Activated T-cell treated with anti-CD3 and anti-CD28 coated beads, Interleukin-2, amount 50 U/mL, for 24 hours (primary cell): Measurements from ENCODE around the gene NEURL2.

Source experiments
- DNase-seq: peaks from one replicate; pipeline ENCODE4 v3.0.0-alpha.2; 2020
- H3K27ac Mint-ChIP-seq: 2 replicates; pipeline ENCODE4 v1.8.0; 2020; ENCODE audit warnings: mild to moderate bottlenecking, mixed read lengths
- H3K27me3 Mint-ChIP-seq: 2 replicates; pipeline ENCODE4 v1.8.0; 2020; ENCODE audit warnings: mixed read lengths
- H3K36me3 Mint-ChIP-seq: 2 replicates; pipeline ENCODE4 v1.8.0; 2020; ENCODE audit warnings: low read depth, mixed read lengths
- H3K4me1 Mint-ChIP-seq: 2 replicates; pipeline ENCODE4 v1.8.0; 2020; ENCODE audit warnings: low read depth, mixed read lengths
- H3K4me3 Mint-ChIP-seq: 2 replicates; pipeline ENCODE4 v1.8.0; 2020; ENCODE audit warnings: mild to moderate bottlenecking, moderate library complexity, mixed read lengths
- H3K9me3 Mint-ChIP-seq: 2 replicates; pipeline ENCODE4 v1.8.0; 2020; ENCODE audit warnings: mixed read lengths

Gene NEURL2

GRCh38 chr20:45925821-45926506 is 35.0 kb upstream of the NEURL2 start:
- Mint-ChIP-seq H3K27ac (no peak overlapping the region), H3K36me3 (no peaks in the 10 kb centered on the region), H3K4me1 (peaks cover 7% of the 10 kb centered on the region), H3K4me3 (no peak overlapping the region), H3K27me3 (no peaks in the 10 kb centered on the region), H3K9me3 (no peaks in the 10 kb centered on the region)
- no peak for DNase-seq

GRCh38 chr20:45924391-45925261 is 33.6 kb upstream of the NEURL2 start:
- Mint-ChIP-seq H3K9me3 (no peaks in the 10 kb centered on the region), H3K27ac (no peak overlapping the region), H3K36me3 (no peaks in the 10 kb centered on the region), H3K27me3 (peaks cover 5% of the 10 kb centered on the region), H3K4me1 (peaks cover 7% of the 10 kb centered on the region), H3K4me3 (no peak overlapping the region)
- DNase-seq = no peak

- no peak for DNase-seq
- H3K27me3 Mint-ChIP-seq = peaks cover 13% of the 10 kb centered on the region
- no peaks in the 10 kb centered on the region for H3K9me3 Mint-ChIP-seq
- no peak overlapping the region for H3K4me3 Mint-ChIP-seq
- no peak overlapping the region for H3K27ac Mint-ChIP-seq
- H3K4me1 Mint-ChIP-seq = peaks cover 5% of the 10 kb centered on the region
- no peaks in the 10 kb centered on the region for H3K36me3 Mint-ChIP-seq
Observed at GRCh38 chr20:45921337-45922189, 30.6 kb upstream of the NEURL2 start.

- DNase-seq = no peak
- H3K4me3 Mint-ChIP-seq = no peak overlapping the region
- H3K9me3 Mint-ChIP-seq = no peaks in the 10 kb centered on the region
- H3K4me1 Mint-ChIP-seq = peaks cover 5% of the 10 kb centered on the region
- H3K27ac Mint-ChIP-seq = no peak overlapping the region
- no peaks in the 10 kb centered on the region for H3K36me3 Mint-ChIP-seq
- peaks cover 22% of the 10 kb centered on the region for H3K27me3 Mint-ChIP-seq
Observed at GRCh38 chr20:45920462-45921336, 29.7 kb upstream of the NEURL2 start.

- Mint-ChIP-seq H3K27me3 (peaks cover 24% of the 10 kb centered on the region), H3K4me3 (no peak overlapping the region), H3K27ac (no peak overlapping the region), H3K36me3 (no peaks in the 10 kb centered on the region), H3K4me1 (peaks cover 5% of the 10 kb centered on the region), H3K9me3 (no peaks in the 10 kb centered on the region)
- no peak for DNase-seq
Observed at GRCh38 chr20:45919542-45920399, 28.8 kb upstream of the NEURL2 start.

- Mint-ChIP-seq H3K4me3 (no peak overlapping the region), H3K4me1 (peaks cover 5% of the 10 kb centered on the region), H3K9me3 (no peaks in the 10 kb centered on the region), H3K27me3 (peaks cover 33% of the 10 kb centered on the region), H3K36me3 (no peaks in the 10 kb centered on the region), H3K27ac (no peak overlapping the region)
- no peak for DNase-seq
Observed at GRCh38 chr20:45918779-45919537, 27.9 kb upstream of the NEURL2 start.

GRCh38 chr20:45918182-45918737 is 27.3 kb upstream of the NEURL2 start:
- Mint-ChIP-seq H3K36me3 (no peaks in the 10 kb centered on the region), H3K9me3 (no peaks in the 10 kb centered on the region), H3K27me3 (peaks cover 33% of the 10 kb centered on the region), H3K27ac (no peak overlapping the region), H3K4me3 (no peak overlapping the region), H3K4me1 (peaks cover 5% of the 10 kb centered on the region)
- DNase-seq = no peak

- H3K36me3 Mint-ChIP-seq = no peaks in the 10 kb centered on the region
- H3K27ac Mint-ChIP-seq = no peak overlapping the region
Observed at GRCh38 chr20:45917790-45918141, 26.8 kb upstream of the NEURL2 start.

GRCh38 chr20:45913116-45913515 is 22.1 kb upstream of the NEURL2 start:
- Mint-ChIP-seq H3K27ac (no peak overlapping the region), H3K27me3 (peaks cover 40% of the 10 kb centered on the region), H3K4me1 (peaks cover 22% of the 10 kb centered on the region), H3K36me3 (no peaks in the 10 kb centered on the region), H3K4me3 (no peak overlapping the region), H3K9me3 (no peaks in the 10 kb centered on the region)
- DNase-seq = no peak

More at GRCh38 chr20:45917790-45918141, 26.8 kb upstream of the NEURL2 start:
- H3K4me1 Mint-ChIP-seq = peaks cover 7% of the 10 kb centered on the region
- no peak overlapping the region for H3K4me3 Mint-ChIP-seq
- no peaks in the 10 kb centered on the region for H3K9me3 Mint-ChIP-seq
- DNase-seq = no peak
- H3K27me3 Mint-ChIP-seq = peaks cover 36% of the 10 kb centered on the region

GRCh38 chr20:45912344-45912682 is 21.3 kb upstream of the NEURL2 start:
- peaks cover 36% of the 10 kb centered on the region for H3K27me3 Mint-ChIP-seq
- no peaks in the 10 kb centered on the region for H3K36me3 Mint-ChIP-seq
- no peaks in the 10 kb centered on the region for H3K9me3 Mint-ChIP-seq
- no peak overlapping the region for H3K27ac Mint-ChIP-seq
- peaks cover 22% of the 10 kb centered on the region for H3K4me1 Mint-ChIP-seq
- DNase-seq = no peak
- H3K4me3 Mint-ChIP-seq = peak overlapping the region; percentile 80

- H3K27ac Mint-ChIP-seq = peak within 1 kb of the TSS; percentile 83
- H3K4me3 Mint-ChIP-seq = peak within 1 kb of the TSS; percentile 80
- peaks cover 33% of the 10 kb centered on the region for H3K27me3 Mint-ChIP-seq
- no peaks in the 10 kb centered on the region for H3K36me3 Mint-ChIP-seq
- H3K9me3 Mint-ChIP-seq = no peaks in the 10 kb centered on the region
- peaks cover 22% of the 10 kb centered on the region for H3K4me1 Mint-ChIP-seq
- peak; percentile 49 for DNase-seq
Observed at GRCh38 chr20:45911486-45912343, 20.7 kb upstream of the NEURL2 start, which contains the start of gene PLTP. Gene PLTP (minus strand): TSS chr20:45912155. CDS start chr20:45911452, 703 bp downstream.
